Anterior cingulate cortex (tissue), 58 donors: Measurements from ENCODE around the gene COL6A2.
"Not testable (repeated sequence)": the region's sequence is repeated elsewhere in the genome, so short reads cannot be mapped to it uniquely, and the experiment has no call there.

Source experiments
- DNase-seq, 58 donors: peaks; one replicate each; lab custom pipeline; 2025; lab: John Stamatoyannopoulos, UW

COL6A2 gene

DNA sequence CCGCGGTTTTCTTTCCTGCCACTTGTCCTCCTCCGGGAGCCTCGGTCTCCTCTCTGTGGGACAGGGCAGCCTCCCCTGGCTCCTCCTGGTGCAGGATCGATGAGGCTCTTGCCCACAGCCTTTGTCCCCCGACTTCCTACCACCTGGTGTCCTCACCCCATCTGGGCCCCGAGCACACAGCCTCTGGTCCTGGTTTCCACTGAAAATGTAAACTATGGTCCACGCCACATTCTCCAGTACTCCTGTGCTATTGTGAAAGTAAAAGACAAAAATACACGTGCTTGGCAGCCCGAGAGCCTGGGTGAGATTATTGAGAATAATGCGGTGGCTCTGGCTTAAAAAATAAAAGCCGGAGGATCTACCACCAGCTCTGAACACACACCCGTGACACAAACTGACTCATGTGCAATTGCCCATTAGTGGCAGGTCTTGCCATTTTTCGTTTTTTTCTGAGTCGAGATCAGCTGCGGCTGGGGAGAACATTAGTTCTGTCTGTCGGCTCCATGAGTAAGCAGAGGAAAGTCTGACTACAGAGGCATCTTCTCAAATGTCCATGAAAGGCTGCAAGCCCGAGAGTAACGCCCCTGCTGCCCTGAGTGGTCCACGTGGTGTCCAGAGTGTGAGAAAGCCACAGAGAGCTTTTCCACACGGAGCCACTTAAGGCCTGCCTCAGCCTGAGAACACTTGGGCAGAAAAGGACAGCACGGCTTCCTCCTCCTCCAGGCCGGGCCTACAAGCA is 5.7 kb upstream of the COL6A2 start:
- no peak for DNase-seq

DNA sequence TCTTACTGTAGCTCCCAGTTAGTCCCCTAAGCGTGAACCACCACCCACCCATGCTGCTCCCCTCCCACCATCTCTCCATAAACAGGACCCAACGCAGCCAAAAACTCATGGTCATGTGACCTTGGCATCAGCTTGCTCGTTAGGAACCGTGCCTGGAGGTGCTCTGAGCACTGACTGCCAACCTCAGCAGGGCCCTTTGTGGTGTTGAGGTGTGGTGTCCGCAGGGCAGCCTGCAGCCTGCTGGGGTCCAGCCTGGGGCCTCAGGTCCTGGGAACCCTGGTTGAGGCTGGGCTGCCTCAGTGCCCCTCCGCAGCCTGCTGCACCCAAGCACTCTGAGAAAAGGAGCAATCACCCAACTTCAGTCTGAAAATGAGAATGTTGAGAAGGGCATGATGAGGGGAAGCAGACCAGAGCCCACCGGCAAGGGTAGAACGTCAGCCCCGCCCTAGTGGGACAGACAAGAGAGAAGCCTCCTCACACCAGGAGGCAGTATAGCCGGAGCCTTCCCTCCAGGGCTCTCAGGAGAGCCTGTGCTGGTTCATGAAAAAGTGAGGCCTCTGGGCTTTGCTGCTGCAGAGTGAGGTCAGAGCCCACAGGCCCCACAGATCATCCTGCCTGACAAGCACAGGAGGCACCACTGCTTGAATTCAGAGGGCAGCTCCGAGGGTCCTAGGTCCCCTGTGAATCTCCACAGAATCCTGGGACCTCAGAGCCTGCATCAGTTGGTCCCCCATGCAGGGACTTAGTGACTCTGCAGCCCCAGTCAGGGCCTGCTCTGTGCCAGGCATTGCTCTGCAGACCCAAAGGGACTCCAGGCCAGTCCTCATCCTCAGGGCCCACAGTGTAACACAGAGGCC is 4.9 kb upstream of the COL6A2 start:
- DNase-seq, result no peak

DNA sequence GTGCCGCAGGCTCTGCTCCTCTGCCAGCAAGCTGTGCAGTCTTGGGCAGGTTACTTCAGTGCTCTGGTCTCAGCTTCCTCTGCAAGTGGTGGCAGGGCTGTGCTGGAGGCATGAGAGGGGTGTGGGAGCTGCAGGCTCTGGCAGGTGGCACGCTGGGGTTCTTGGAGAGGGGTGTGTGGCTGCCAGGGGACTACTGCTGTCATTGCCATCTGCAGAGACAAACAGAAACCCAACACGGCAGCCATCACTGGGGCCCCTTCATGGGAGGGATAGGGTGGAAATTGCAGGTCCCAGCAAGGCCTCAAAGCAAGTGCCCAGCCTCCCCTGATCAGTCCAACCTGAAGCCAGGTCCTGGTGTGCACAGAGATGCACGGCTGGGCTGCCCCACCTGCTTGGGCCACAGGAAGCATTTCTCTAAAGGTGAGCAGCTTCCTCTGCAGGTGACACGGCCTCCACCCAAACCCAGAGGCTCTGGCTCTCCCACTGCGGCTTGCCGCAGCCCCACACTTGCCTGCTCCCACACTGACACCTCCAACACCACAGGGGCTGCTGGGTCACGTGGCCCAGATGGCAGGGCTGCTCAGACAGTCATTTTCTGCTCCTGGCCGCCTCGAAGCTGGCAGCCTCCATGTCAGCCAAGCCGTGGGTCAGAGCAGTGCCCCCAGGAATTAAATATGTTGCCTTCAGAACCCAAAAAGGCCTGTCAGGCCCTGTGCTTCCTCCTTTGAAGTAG is 4.1 kb upstream of the COL6A2 start:
- no peak for DNase-seq

- DNase-seq, result no peak
These were observed 3.4 kb upstream of the COL6A2 start for GRCh38 chr21:46094401-46095082.

DNA sequence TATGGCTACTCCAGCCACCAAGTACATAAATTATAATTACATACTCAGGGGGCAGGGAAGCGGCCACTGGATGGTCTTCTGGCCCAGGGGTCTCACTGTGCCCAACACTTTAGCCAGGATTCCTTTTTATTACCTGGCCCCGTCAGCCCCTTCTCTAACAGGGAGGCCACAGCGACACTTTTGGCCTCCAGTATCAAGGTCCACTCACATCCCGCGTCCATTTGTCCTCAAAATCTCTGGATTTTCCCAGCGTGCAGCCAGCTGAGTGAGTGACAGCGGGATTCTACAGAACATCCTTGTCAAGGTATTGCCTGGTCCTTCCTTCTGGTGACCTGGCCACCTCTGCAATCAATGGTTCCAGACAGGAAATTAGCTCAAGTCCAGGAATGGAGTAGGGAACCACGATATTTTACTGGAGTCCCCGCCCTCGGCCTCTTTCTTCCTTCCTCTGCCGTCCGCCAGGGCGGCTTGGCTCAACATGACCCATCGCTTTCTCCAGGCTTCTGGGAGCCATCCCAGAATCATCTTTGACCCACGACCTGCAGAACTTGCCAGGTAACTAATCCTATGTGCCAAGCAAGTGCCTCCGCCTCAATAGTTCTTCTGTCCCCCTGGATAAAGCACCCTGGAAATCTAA is 2.7 kb upstream of the COL6A2 start:
- no peak for DNase-seq

DNA sequence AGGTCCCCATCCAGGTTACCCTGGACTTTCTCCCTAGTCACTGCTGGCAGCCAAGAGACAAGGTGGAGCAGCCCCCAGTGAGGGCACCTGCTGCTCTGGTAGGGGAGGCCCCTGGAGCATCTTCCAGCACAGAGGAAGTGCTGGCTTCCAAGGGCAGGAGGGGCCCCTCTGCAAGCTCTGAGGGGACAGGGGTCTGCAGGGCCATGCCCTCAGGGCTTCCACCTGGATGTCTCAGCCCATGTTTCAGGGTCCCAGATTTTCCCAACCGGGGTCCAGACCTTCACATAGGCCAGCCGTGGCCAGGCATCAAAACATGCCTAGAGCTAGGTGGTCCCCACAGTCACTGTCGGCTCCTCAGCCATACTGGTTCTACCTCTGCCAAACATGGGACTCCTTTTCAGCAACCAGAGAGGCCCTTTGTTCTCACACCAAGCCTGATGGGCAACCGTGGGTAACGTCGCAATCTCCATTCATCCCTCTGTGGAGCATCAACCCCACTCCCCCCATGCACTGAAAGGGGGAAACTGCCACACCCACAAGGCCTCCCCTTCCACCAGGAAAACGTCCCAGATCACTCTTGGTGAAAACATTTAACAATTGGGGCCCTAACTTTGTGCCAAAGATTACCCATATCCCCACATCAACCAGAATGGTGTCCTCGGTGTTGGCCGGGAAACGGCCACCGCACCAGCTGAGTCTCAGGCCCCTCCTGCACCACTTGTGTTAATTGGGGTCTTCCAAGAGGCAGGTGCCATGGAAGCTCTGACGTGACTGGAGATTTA is 1.9 kb upstream of the COL6A2 start:
- DNase-seq, result no peak

GRCh38 chr21:46096596-46097335 is 1.1 kb upstream of the COL6A2 start:
- DNase-seq, result no peak

DNA sequence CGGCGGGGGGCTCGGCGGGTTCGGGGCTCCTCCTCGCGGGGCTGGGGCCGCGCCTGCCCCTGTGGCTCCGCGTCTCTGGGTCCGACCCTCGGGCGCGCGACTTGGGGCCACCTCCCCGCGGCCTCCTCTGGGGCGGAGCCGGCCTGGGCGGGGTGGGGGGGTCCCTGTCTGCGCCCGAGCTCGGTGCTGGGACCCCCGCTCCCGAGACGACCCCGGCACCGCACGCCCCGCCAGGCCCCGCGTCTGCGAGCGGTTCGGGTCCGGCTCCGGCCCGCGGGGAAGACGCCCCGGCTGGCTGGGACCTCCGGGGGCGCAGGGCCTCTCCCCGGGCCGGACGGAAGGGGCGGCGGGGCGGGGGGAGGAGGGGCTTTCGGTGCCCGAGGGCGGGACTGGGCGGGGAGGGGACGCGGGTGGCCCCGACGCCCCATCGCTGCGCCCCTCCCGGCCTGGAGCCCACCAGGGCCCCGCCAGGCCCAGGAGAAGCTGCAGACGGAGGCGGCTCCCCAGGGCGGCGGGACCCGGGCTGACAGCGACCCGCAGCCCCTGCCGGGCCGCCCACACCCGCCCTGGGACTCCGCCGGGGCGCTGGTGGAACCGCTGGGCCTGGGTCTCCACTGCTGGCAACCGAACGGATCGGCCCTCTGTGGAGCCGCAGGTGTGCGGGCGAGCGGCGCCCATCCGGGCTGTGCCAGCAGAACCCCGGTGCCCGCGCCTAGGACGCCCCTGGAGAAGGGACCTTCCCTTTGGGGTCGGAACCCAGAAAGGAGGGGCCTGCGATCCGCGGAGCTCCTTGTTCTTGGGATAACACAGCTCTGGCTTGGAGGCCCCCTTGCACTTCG is 610 bp downstream of the COL6A2 start:
- DNase-seq, result no peak

DNA sequence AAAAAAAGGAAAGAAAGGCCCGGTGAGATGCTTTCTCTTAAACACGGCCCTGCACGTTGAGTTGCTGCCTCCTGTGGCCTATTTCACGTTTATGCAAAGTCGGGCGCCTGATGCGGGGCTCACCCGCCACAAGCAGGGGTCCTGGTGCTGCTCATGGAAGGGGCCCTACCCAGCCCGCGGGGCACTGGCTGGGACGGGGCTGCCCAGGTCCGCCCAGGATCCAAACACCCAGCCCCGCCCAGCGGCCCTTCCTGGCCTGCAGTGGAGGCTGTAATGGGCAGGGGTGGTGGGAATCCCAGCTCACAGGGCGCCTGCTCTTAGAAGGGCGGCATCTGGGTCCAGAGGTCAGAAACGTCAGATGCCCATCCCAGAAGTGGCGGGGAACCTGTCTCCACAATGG is 1.6 kb downstream of the COL6A2 start:
- DNase-seq, result no peak

DNA sequence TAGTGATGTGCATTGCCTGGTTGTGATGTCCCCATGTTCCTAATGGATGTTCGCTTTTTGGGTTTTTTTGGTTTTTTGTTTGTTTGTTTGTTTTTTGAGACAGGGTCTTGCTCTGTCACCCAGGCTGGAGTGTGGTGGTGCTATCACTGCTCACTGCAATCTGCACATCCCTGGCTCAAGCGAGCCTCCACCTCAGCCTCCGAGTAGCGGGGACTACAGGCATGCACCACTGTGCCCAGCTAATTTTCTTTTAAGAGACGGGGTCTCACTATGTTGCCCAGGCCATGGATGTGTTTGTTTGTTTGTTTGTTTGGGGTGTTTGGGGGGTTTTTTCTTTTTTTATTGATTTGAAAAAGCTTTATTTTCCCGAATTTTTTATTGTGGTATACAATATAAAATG is 2.1 kb downstream of the COL6A2 start:
- DNase-seq, result no peak

DNA sequence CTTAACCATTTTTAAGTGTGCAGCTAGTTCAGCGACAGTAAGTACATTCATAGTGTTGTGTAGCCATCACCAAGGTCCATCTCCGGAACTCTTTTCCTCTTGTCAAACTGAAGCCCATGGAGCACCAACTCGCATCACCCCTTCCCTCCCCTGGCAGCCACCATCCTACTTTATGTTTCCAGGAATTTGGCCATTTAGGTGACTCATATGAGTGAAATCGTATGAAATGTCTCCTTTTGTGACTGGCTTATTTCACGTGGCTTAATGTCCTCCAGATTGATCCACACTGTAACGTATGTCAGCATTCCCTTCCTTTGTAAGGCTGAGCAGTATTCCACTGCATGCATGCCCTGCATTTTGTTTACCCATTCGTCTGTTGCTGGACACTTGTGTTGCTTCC is 2.5 kb downstream of the COL6A2 start:
- no peak for DNase-seq

DNA sequence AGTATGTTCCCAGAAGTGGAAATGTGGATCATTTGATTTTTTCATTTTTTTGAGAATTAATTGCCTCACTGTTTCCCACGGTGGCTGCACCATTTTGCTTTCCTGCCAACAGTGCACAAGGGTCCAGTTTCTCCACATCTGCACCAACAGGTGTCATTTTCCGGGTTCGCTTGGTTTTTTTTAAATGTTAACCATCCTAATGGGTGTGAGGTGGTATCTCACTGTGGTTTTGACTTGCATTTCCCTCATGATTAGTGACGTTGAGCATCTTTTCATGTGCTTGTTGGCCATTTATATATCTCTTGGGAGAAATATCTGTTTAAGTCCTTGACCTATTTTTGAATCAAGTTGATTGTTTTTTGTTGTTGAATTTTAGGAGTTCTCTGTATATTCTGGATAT is 3.0 kb downstream of the COL6A2 start:
- DNase-seq, result no peak

- DNase-seq, result no peak
These were observed 6.2 kb downstream of the COL6A2 start for GRCh38 chr21:46104104-46104503.

- DNase-seq, result not testable (repeated sequence)
These were observed 9.5 kb downstream of the COL6A2 start for GRCh38 chr21:46107376-46107775.

DNA sequence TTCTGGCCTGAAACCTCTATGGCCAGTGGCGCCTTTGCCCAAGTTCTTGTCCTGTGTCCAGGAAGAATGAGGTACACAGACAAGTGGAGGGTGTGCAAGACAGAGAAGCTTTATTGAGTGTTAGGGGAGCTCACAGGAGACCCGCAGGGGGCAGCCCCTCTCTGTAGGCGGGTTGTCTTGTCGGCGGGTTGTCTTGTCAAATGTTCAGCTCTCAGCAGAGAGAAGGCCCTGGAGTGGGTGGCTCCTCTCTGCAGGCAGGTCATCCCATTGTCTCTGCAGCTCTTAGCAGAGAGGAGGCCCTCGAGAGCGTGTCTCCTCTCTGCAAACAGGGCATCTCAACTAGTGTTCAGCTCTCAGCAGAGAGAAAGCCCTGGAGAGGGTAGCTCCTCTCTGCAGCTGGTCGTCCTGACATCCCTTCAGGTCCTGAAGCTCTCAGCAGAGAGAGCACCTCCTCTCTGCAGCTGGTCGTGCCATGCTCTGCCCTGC is 11.0 kb downstream of the COL6A2 start:
- no peak for DNase-seq

- DNase-seq, result no peak
These were observed 11.7 kb downstream of the COL6A2 start for GRCh38 chr21:46109313-46110221.
